Measurements from ENCODE around the gene ANO8.
"Not testable (repeated sequence)": the region's sequence is repeated elsewhere in the genome, so short reads cannot be mapped to it uniquely, and the experiment has no call there.

DNA sequence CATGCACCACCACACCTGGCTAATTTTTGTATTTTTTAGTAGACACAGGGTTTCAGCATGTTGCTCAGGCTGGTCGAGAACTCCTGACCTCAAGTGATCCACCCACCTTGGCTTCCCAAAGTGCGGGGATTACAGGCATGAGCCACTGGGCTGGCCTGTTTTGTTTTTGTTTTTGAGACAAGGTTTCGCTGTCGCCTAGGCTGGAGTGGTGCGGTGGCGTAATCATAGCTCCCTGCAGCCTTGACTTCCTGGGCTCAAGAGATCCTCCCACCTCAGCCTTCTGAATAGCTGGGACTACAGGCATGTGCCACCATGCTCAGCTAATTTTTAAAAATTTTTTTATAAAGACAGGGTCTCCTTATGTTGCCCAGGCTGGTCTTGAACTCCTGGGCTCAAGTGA, 39.1 kb downstream of the ANO8 start:
- TF ChIP-seq SUZ12 (IDR thresholded peaks at IDR 0.05); ELF4 (IDR thresholded peaks at IDR 0.05); TARDBP (IDR thresholded peaks at IDR 0.05); HDGF (IDR thresholded peaks at IDR 0.05; ENCODE audit: borderline replicate concordance): not testable (repeated sequence)
